ENCODE results near the gene CCL13. TPM values are rescaled to one million over a fixed set of nuclear protein-coding genes. Genes with fewer than 3 reads are reported as not detected.

The CCL13 gene
- polyA plus RNA-seq, 1 of the 3 experiments (the other 2 are of a cell fraction): not detected

GRCh38 chr17:34386697-34387550 lies 30.6 kb downstream of the CCL13 start:
- WGBS (ENCODE audit: low lambda C conversion rate): 54% methylated on average over 5 of the region's 5 CpGs

More at GRCh38 chr17:34386697-34387550, 30.6 kb downstream of the CCL13 start:
- Histone ChIP-seq H3K9me3 (no peaks in the 10 kb centered on the region), H3K36me3 (replicated peaks in 1 of 2; ENCODE audit: control insufficient read depth in 1 of 2, insufficient read depth in 2 of 2, low read length in 1 of 2) (no peaks in the 10 kb centered on the region), H3K79me2 (ENCODE audit: insufficient read depth) (no peaks in the 10 kb centered on the region), H3K27ac (ENCODE audit: low read depth in 2 of 2, low read length in 1 of 2) (no peak overlapping the region), H3F3A (replicated peaks; ENCODE audit: insufficient read depth) (no peaks in the 10 kb centered on the region), H3K4me3 (ENCODE audit: low read depth in 2 of 2, low read length in 1 of 2) (no peak overlapping the region), H2AFZ (ENCODE audit: low read depth) (no peak overlapping the region), H3K9ac (no peak overlapping the region), H3K27me3 (ENCODE audit: insufficient read depth) (no peaks in the 10 kb centered on the region), H3K4me1 (ENCODE audit: control insufficient read depth in 1 of 2, insufficient read depth in 2 of 2, low read depth in 1 of 2, low read length in 1 of 2) (peaks cover 0 to 3% of the 10 kb centered on the region in 2 experiments; a peak in 1 of 4 replicates), H3K4me2 (no peak overlapping the region), H4K20me1 (ENCODE audit: insufficient read depth) (no peaks in the 10 kb centered on the region), H3K9me2 (no peaks in the 10 kb centered on the region)
- no peak for TF ChIP-seq MXI1 (IDR thresholded peaks at IDR 0.05; ENCODE audit: low read depth, low read length)
- no peak for TF ChIP-seq RFX5 (IDR thresholded peaks at IDR 0.05; ENCODE audit: low read length)
- TF ChIP-seq RCOR1 (IDR thresholded peaks at IDR 0.05; ENCODE audit: low read length): no peak
- no peak for TF ChIP-seq ZBTB33 (IDR thresholded peaks at IDR 0.05; ENCODE audit: borderline replicate concordance, low read depth)
- TF ChIP-seq FOXM1 (IDR thresholded peaks at IDR 0.05; ENCODE audit: low read depth): no peak
- no peak for TF ChIP-seq GATA2 (CRISPR knock-in tag; IDR thresholded peaks at IDR 0.05)
- TF ChIP-seq FOXJ3 (CRISPR knock-in tag; IDR thresholded peaks at IDR 0.05): no peak
- TF ChIP-seq RAD21 (IDR thresholded peaks at IDR 0.05; ENCODE audit: low read length): no peak
- TF ChIP-seq REST (IDR thresholded peaks at IDR 0.05; ENCODE audit: low read depth, low read length): no peak
- no peak for TF ChIP-seq MAX (IDR thresholded peaks at IDR 0.05; ENCODE audit: low read depth)
- no peak for TF ChIP-seq YY1 (IDR thresholded peaks at IDR 0.05; ENCODE audit: low read depth)
- TF ChIP-seq POLR2AphosphoS5 (IDR thresholded peaks at IDR 0.05; ENCODE audit: low read depth, low read length): no peak
- no peak for TF ChIP-seq IRF3 (IDR thresholded peaks at IDR 0.05; ENCODE audit: low read depth, low read length)
- TF ChIP-seq GABPA (IDR thresholded peaks at IDR 0.05; ENCODE audit: low read depth): no peak
- TF ChIP-seq JUND (IDR thresholded peaks at IDR 0.05): no peak
- TF ChIP-seq EZH2phosphoT487 (IDR thresholded peaks at IDR 0.05; ENCODE audit: borderline replicate concordance, low read depth): no peak
- POLR2A ChIA-PET: no interaction called here
- DNase-seq: no peak
- CTCF ChIA-PET: interaction anchor here (1.2 to 6.9 kb wide), 3 partner anchors 26 to 216 kb away, joined by 4 to 38 read pairs (median 4); no protein-coding TSS in a partner anchor
